Measurements from ENCODE around the gene SH3GLB1. TPM values are rescaled to one million over a fixed set of nuclear protein-coding genes. Genes with fewer than 3 reads are reported as not detected.

Gene SH3GLB1
- total and polyA plus RNA-seq, 2 of the 13 experiments (the other 11 are each of a cell fraction or from before 2014, with no cell fraction given): 26.0 to 41.5 TPM

DNA sequence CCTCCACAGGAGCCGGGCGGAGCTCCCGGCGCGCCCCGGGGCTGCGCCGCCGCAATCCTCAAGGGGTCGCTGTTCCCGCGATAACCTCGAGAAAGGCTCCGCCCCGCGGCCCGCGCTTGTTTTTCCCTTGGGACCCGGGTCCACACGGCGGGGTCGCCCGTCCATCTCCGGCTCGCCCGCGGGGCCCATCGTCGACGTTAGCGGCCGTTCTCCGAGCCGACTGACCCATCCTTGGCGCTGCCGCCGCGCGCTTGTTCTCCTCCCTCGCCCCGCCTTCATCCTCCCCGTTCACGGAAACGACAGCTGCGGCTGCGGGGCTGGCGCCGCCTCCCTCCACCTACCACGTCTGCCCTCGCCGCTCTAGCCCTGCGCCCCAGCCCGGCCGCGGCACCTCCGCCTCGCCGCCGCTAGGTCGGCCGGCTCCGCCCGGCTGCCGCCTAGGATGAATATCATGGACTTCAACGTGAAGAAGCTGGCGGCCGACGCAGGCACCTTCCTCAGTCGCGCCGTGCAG is at the start of gene SH3GLB1 (continued):
- TF ChIP-seq, protein P1, sequence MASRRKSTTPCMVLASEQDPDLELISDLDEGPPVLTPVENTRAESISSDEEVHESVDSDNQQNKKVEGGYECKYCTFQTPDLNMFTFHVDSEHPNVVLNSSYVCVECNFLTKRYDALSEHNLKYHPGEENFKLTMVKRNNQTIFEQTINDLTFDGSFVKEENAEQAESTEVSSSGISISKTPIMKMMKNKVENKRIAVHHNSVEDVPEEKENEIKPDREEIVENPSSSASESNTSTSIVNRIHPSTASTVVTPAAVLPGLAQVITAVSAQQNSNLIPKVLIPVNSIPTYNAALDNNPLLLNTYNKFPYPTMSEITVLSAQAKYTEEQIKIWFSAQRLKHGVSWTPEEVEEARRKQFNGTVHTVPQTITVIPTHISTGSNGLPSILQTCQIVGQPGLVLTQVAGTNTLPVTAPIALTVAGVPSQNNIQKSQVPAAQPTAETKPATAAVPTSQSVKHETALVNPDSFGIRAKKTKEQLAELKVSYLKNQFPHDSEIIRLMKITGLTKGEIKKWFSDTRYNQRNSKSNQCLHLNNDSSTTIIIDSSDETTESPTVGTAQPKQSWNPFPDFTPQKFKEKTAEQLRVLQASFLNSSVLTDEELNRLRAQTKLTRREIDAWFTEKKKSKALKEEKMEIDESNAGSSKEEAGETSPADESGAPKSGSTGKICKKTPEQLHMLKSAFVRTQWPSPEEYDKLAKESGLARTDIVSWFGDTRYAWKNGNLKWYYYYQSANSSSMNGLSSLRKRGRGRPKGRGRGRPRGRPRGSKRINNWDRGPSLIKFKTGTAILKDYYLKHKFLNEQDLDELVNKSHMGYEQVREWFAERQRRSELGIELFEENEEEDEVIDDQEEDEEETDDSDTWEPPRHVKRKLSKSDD (CRISPR knock-in tag; IDR thresholded peaks at IDR 0.05; ENCODE audit: low read depth): 0 out of 2 replicates have a peak, but pooled peaks have one; percentile 12
- TF ChIP-seq TARDBP (CRISPR knock-in tag; IDR thresholded peaks at IDR 0.05) (peak; percentile 53; the same call in 1 of the 2 replicates), BHLHE40 (IDR thresholded peaks at IDR 0.05; ENCODE audit: low read length) (peak; percentile 14; the same call in 1 of the 2 replicates), ZNF225 (CRISPR knock-in tag; IDR thresholded peaks at IDR 0.05) (0 out of 2 replicates have a peak, but pooled peaks have one; percentile 77), POLR2A (IDR thresholded peaks at IDR 0.05; ENCODE audit: insufficient read depth in 1 of 2, low read depth in 2 of 2, low read length in 2 of 2) (peak; percentile 73), XRCC5 (optimal IDR thresholded peaks at IDR 0.05; ENCODE audit: low read length) (peak; percentile 50), ZNF496 (CRISPR knock-in tag; IDR thresholded peaks at IDR 0.05; ENCODE audit: insufficient replicate concordance) (no peak), ZNF510 (CRISPR knock-in tag; IDR thresholded peaks at IDR 0.05; ENCODE audit: low read depth) (peak; percentile 19; the same call in 1 of the 2 replicates), NFE2 (CRISPR knock-in tag; IDR thresholded peaks at IDR 0.05) (no peak), BCL6 (CRISPR knock-in tag; IDR thresholded peaks at IDR 0.05) (peak; percentile 49; the same call in 1 of the 2 replicates), FOXP1 (IDR thresholded peaks at IDR 0.05) (no peak), FOXP1 (CRISPR knock-in tag; IDR thresholded peaks at IDR 0.05) (no peak), ATF7 (IDR thresholded peaks at IDR 0.05) (no peak), ATF7 (CRISPR knock-in tag; IDR thresholded peaks at IDR 0.05) (no peak; the same call in 1 of the 2 replicates), NFKB2 (CRISPR knock-in tag; IDR thresholded peaks at IDR 0.05; ENCODE audit: borderline replicate concordance) (peak; percentile 58; the same call in 1 of the 2 replicates), ZSCAN9 (CRISPR knock-in tag; IDR thresholded peaks at IDR 0.05; ENCODE audit: borderline replicate concordance) (peak; percentile 13; the same call in 1 of the 2 replicates), SMAD1 (CRISPR knock-in tag; IDR thresholded peaks at IDR 0.05; ENCODE audit: borderline replicate concordance, low read depth) (0 out of 2 replicates have a peak, but pooled peaks have one; percentile 56), ZNF143 (CRISPR knock-in tag; IDR thresholded peaks at IDR 0.05) (peak; percentile 60)
- TF ChIP-seq, protein P2, sequence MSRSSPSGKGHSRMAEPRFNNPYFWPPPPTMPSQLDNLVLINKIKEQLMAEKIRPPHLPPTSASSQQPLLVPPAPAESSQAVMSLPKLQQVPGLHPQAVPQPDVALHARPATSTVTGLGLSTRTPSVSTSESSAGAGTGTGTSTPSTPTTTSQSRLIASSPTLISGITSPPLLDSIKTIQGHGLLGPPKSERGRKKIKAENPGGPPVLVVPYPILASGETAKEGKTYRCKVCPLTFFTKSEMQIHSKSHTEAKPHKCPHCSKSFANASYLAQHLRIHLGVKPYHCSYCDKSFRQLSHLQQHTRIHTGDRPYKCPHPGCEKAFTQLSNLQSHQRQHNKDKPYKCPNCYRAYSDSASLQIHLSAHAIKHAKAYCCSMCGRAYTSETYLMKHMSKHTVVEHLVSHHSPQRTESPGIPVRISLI (CRISPR knock-in tag; IDR thresholded peaks at IDR 0.05; ENCODE audit: borderline replicate concordance): 0 out of 2 replicates have a peak, but pooled peaks have one; percentile 22
- TF ChIP-seq, protein P3, sequence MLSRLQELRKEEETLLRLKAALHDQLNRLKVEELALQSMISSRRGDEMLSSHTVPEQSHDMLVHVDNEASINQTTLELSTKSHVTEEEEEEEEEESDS (CRISPR knock-in tag; IDR thresholded peaks at IDR 0.05; ENCODE audit: borderline replicate concordance): peak; percentile 75; the same call in 1 of the 2 replicates
- TF ChIP-seq, protein P4, sequence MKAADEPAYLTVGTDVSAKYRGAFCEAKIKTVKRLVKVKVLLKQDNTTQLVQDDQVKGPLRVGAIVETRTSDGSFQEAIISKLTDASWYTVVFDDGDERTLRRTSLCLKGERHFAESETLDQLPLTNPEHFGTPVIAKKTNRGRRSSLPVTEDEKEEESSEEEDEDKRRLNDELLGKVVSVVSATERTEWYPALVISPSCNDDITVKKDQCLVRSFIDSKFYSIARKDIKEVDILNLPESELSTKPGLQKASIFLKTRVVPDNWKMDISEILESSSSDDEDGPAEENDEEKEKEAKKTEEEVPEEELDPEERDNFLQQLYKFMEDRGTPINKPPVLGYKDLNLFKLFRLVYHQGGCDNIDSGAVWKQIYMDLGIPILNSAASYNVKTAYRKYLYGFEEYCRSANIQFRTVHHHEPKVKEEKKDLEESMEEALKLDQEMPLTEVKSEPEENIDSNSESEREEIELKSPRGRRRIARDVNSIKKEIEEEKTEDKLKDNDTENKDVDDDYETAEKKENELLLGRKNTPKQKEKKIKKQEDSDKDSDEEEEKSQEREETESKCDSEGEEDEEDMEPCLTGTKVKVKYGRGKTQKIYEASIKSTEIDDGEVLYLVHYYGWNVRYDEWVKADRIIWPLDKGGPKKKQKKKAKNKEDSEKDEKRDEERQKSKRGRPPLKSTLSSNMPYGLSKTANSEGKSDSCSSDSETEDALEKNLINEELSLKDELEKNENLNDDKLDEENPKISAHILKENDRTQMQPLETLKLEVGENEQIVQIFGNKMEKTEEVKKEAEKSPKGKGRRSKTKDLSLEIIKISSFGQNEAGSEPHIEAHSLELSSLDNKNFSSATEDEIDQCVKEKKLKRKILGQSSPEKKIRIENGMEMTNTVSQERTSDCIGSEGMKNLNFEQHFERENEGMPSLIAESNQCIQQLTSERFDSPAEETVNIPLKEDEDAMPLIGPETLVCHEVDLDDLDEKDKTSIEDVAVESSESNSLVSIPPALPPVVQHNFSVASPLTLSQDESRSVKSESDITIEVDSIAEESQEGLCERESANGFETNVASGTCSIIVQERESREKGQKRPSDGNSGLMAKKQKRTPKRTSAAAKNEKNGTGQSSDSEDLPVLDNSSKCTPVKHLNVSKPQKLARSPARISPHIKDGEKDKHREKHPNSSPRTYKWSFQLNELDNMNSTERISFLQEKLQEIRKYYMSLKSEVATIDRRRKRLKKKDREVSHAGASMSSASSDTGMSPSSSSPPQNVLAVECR (CRISPR knock-in tag; IDR thresholded peaks at IDR 0.05; ENCODE audit: borderline replicate concordance): peak; percentile 87
- TF ChIP-seq, protein P5, sequence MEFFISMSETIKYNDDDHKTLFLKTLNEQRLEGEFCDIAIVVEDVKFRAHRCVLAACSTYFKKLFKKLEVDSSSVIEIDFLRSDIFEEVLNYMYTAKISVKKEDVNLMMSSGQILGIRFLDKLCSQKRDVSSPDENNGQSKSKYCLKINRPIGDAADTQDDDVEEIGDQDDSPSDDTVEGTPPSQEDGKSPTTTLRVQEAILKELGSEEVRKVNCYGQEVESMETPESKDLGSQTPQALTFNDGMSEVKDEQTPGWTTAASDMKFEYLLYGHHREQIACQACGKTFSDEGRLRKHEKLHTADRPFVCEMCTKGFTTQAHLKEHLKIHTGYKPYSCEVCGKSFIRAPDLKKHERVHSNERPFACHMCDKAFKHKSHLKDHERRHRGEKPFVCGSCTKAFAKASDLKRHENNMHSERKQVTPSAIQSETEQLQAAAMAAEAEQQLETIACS (CRISPR knock-in tag; IDR thresholded peaks at IDR 0.05): no peak
